Activated gamma-delta T cell (primary cell): ENCODE results near the gene EFCAB8.
"Not testable (repeated sequence)": the region's sequence is repeated elsewhere in the genome, so short reads cannot be mapped to it uniquely, and the experiment has no call there.

Source experiments
- DNase-seq: peaks from one replicate; lab custom pipeline; 2025; lab: John Stamatoyannopoulos, UW

Gene EFCAB8

GRCh38 chr20:32909896-32910571 lies 51.3 kb downstream of the EFCAB8 start:
- DNase-seq = no peak

- no peak for DNase-seq
Observed at GRCh38 chr20:32911355-32911754, 52.6 kb downstream of the EFCAB8 start.

GRCh38 chr20:32912688-32913087 lies 54.0 kb downstream of the EFCAB8 start:
- DNase-seq = no peak

- DNase-seq = no peak
Observed at GRCh38 chr20:32914031-32914430, 55.3 kb downstream of the EFCAB8 start.

- DNase-seq = no peak
Observed at GRCh38 chr20:32917191-32917950, 58.6 kb downstream of the EFCAB8 start.

GRCh38 chr20:32918296-32918695 lies 59.6 kb downstream of the EFCAB8 start:
- no peak for DNase-seq

GRCh38 chr20:32918751-32919150 lies 60.0 kb downstream of the EFCAB8 start:
- DNase-seq = no peak

GRCh38 chr20:32920066-32920465 lies 61.3 kb downstream of the EFCAB8 start:
- no peak for DNase-seq

- no peak for DNase-seq
Observed at GRCh38 chr20:32920530-32921298, 62.0 kb downstream of the EFCAB8 start.

- no peak for DNase-seq
Observed at GRCh38 chr20:32922466-32922865, 63.7 kb downstream of the EFCAB8 start.

GRCh38 chr20:32924781-32925180 lies 66.1 kb downstream of the EFCAB8 start:
- DNase-seq = no peak

- no peak for DNase-seq
Observed at GRCh38 chr20:32925481-32926196, 66.9 kb downstream of the EFCAB8 start.

GRCh38 chr20:32929162-32929561 lies 70.4 kb downstream of the EFCAB8 start:
- no peak for DNase-seq

GRCh38 chr20:32930181-32930580 lies 71.5 kb downstream of the EFCAB8 start:
- no peak for DNase-seq

- DNase-seq = no peak
Observed at GRCh38 chr20:32930701-32931100, 72.0 kb downstream of the EFCAB8 start.

GRCh38 chr20:32934580-32934979 lies 75.9 kb downstream of the EFCAB8 start:
- no peak for DNase-seq

- no peak for DNase-seq
Observed at GRCh38 chr20:32941155-32941885, 82.6 kb downstream of the EFCAB8 start.

- DNase-seq = no peak
Observed at GRCh38 chr20:32943490-32944052, 84.8 kb downstream of the EFCAB8 start.

GRCh38 chr20:32945710-32946221 lies 87.0 kb downstream of the EFCAB8 start:
- no peak for DNase-seq

- no peak for DNase-seq
Observed at GRCh38 chr20:32946629-32947028, 87.9 kb downstream of the EFCAB8 start.

GRCh38 chr20:32950539-32950938 lies 91.8 kb downstream of the EFCAB8 start:
- DNase-seq = not testable (repeated sequence)
